GM12878 (cell line): ENCODE results near the gene EHD1. TPM values are rescaled to one million over a fixed set of nuclear protein-coding genes. Genes with fewer than 3 reads are reported as not detected.

Experiments used
- BRCA1 ChIP-seq: IDR thresholded peaks from 2 replicates; pipeline ENCODE4 v1.6.1; 2011; ENCODE audit warnings: low read depth, low read length, improper control_type of control experiment
- DPF2 ChIP-seq: fragments of 450-650 bp; IDR thresholded peaks from 2 replicates; pipeline ENCODE4 v1.6.1; 2017; ENCODE audit warnings: mild to moderate bottlenecking
- EP300 ChIP-seq, 2 experiments: fragments of 150-350 bp in 1 of 2; IDR thresholded peaks; 2 replicates each; pipeline ENCODE4 v1.6.1; 2011 to 2012; ENCODE audit warnings: low read depth in 2 of 2, low read length in 2 of 2, borderline replicate concordance in 1 of 2, improper control_type of control experiment in 1 of 2, inconsistent platforms in 1 of 2; ENCODE audit not compliant: control insufficient read depth in 1 of 2
- EZH2 ChIP-seq: IDR thresholded peaks from 2 replicates; pipeline ENCODE4 v1.6.1; 2012; ENCODE audit warnings: low read depth, mild to moderate bottlenecking, control low read depth, inconsistent platforms, low read length, borderline replicate concordance; ENCODE audit not compliant: control insufficient read depth
- FOS ChIP-seq: IDR thresholded peaks from 3 replicates; pipeline ENCODE4 v1.6.1; 2011; ENCODE audit warnings: borderline replicate concordance; ENCODE audit not compliant: insufficient read length; ENCODE audit errors: extremely low read depth
- IRF4 ChIP-seq: IDR thresholded peaks from 2 replicates; pipeline ENCODE4 v1.6.1; 2011; ENCODE audit warnings: low read depth, low read length
- KLF5 ChIP-seq: fragments of 450-650 bp; IDR thresholded peaks from 2 replicates; pipeline ENCODE4 v1.6.1; 2014; ENCODE audit warnings: mild to moderate bottlenecking; ENCODE audit not compliant: partially characterized antibody
- MEF2A ChIP-seq: IDR thresholded peaks from 2 replicates; pipeline ENCODE4 v1.6.1; 2011; ENCODE audit warnings: low read depth, mild to moderate bottlenecking, low read length, moderate library complexity; ENCODE audit not compliant: insufficient read depth
- POLR2AphosphoS2 ChIP-seq: IDR thresholded peaks from 2 replicates; pipeline ENCODE4 v1.6.1; 2011; ENCODE audit warnings: low read depth, mild to moderate bottlenecking, low read length, improper control_type of control experiment, moderate library complexity
- PRDM15 ChIP-seq: fragments of 450-650 bp; formaldehyde crosslinking; IDR thresholded peaks from 2 replicates; pipeline ENCODE4 v1.4.0; 2020; ENCODE audit warnings: mild to moderate bottlenecking, moderate library complexity
- RAD21 ChIP-seq: IDR thresholded peaks from 2 replicates; pipeline ENCODE4 v1.6.1; 2011; ENCODE audit warnings: mild to moderate bottlenecking, low read depth, low read length, moderate library complexity; ENCODE audit not compliant: insufficient read depth
- RAD51 ChIP-seq: fragments of 450-650 bp; IDR thresholded peaks from 2 replicates; pipeline ENCODE4 v1.6.1; 2016; ENCODE audit warnings: moderate library complexity, mild to moderate bottlenecking, inconsistent platforms
- SMARCA5 ChIP-seq: fragments of 450-650 bp; IDR thresholded peaks from 2 replicates; pipeline ENCODE4 v1.6.1; 2017; ENCODE audit warnings: mild to moderate bottlenecking
- SMC3 ChIP-seq: IDR thresholded peaks from 2 replicates; pipeline ENCODE4 v1.6.1; 2011; ENCODE audit warnings: low read length, improper control_type of control experiment, borderline replicate concordance
- SUPT20H ChIP-seq: IDR thresholded peaks from 2 replicates; pipeline ENCODE4 v1.6.1; 2011; ENCODE audit warnings: low read depth, mild to moderate bottlenecking, low read length, moderate library complexity, borderline replicate concordance; ENCODE audit not compliant: control insufficient read depth
- TAF1 ChIP-seq: IDR thresholded peaks from 2 replicates; pipeline ENCODE4 v1.6.1; 2011; ENCODE audit warnings: mild to moderate bottlenecking, low read depth, low read length, borderline replicate concordance
- TCF7 ChIP-seq: IDR thresholded peaks from 2 replicates; pipeline ENCODE4 v1.6.1; 2014; ENCODE audit warnings: antibody characterized with exemption, borderline replicate concordance
- YY1 ChIP-seq: IDR thresholded peaks from 2 replicates; pipeline ENCODE4 v1.6.1; 2011; ENCODE audit warnings: low read depth, mild to moderate bottlenecking, low read length
- ZNF274 ChIP-seq: IDR thresholded peaks from one replicate; pipeline ENCODE4 v1.8.0; 2011; ENCODE audit not compliant: insufficient read length, insufficient read depth
- polyA plus RNA-seq, 11 experiments: library from polyadenylated mRNA; depleted of rRNA in 4 of 11; unstranded in 6 of 11; stranded (reverse) in 5 of 11; fragments of >200 nt; fragmentation: Nextera tagmentation in 4 of 11; fragmentation: Illumina TruSeq in 1 of 11; extraction: Ambion mirVana in 4 of 11; extraction: Trizol in 1 of 11; gene quantifications; 1 replicate in 1 of 11; 2 replicates in 10 of 11; pipeline versions ENCODE4 v1.2.1 to v1.2.3, GENCODE V29; 2011 to 2016; ENCODE audit warnings: inconsistent platforms in 2 of 11, missing spikeins in 2 of 11, low read depth in 1 of 11
- total RNA-seq, 4 experiments: library from RNA; depleted of rRNA in 3 of 4; stranded (reverse); fragments of >200 nt in 3 of 4; fragmentation: Illumina TruSeq in 1 of 4; extraction: Trizol in 1 of 4; gene quantifications; 2 replicates each; pipeline versions ENCODE4 v1.2.1 to v1.2.3, GENCODE V29; 2013 to 2021
- TF ChIP-seq, protein P1 (sequence below): IDR thresholded peaks from 2 replicates; pipeline ENCODE4 v1.6.1; 2012; ENCODE audit warnings: low read depth, low read length, improper control_type of control experiment
- TF ChIP-seq, protein P2 (sequence below): fragments of 450-650 bp; IDR thresholded peaks from 2 replicates; pipeline ENCODE4 v1.6.1; 2018; ENCODE audit warnings: borderline replicate concordance, mild to moderate bottlenecking; ENCODE audit not compliant: partially characterized antibody
- TF ChIP-seq, protein P3 (sequence below): fragments of 450-650 bp; IDR thresholded peaks from 2 replicates; pipeline ENCODE4 v1.6.1; 2016; ENCODE audit warnings: mild to moderate bottlenecking

The EHD1 gene
- total and polyA plus RNA-seq, 10 of the 15 experiments (the other 5 are each of a cell fraction or from before 2014, with no cell fraction given) = 1.0 to 165 (median 66.5) TPM

DNA sequence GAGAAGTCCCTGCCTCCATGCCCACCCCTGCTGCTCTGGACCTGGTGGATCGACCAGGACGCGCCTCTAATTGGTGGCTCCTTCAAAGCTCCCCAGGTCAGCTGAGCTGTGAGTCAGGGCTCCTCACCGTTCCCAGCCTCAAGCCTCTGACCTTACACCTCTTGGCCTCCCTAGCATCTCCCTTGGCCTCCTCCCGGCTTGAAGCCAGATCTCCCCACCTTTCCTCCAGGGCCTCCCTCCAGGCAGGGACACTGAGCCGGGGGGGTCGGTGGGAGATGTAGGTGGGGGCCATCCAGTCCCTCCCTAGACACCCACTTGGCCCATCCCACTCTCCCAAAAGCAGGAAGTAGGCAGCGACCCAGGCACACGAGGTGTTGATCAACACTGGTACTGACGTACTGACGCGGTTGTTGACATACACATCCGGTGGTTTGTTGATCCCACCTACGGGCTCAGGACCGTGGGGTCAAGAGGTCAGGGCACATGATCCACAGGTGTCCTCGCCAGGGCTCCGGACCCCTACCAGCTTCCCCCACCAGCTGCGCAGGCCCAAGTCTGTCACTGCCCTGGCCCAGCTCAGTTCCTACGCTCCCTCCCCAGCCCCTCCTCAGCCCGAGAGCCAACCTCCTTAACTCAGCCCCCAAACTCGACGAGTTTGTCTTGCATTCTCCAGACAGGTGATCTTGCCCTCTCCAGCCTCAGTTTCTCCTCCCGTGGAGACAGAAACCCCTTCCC, 37.8 kb upstream of the EHD1 start (continued):
- TF ChIP-seq SMC3 = no peak
- no peak for TF ChIP-seq EP300 (IDR thresholded peaks at IDR 0.05; ENCODE audit: borderline replicate concordance in 1 of 2, control insufficient read depth in 1 of 2, low read depth in 2 of 2, low read length in 2 of 2)
- TF ChIP-seq SMARCA5 = no peak
- no peak for TF ChIP-seq RAD51
- no peak for TF ChIP-seq FOS
- no peak for TF ChIP-seq RAD21
- no peak for TF ChIP-seq YY1
- no peak for TF ChIP-seq MEF2A
- TF ChIP-seq, protein P1, sequence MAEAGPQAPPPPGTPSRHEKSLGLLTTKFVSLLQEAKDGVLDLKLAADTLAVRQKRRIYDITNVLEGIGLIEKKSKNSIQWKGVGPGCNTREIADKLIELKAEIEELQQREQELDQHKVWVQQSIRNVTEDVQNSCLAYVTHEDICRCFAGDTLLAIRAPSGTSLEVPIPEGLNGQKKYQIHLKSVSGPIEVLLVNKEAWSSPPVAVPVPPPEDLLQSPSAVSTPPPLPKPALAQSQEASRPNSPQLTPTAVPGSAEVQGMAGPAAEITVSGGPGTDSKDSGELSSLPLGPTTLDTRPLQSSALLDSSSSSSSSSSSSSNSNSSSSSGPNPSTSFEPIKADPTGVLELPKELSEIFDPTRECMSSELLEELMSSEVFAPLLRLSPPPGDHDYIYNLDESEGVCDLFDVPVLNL = no peak
- no peak for TF ChIP-seq SUPT20H
- no peak for TF ChIP-seq IRF4
- TF ChIP-seq KLF5 = no peak
- TF ChIP-seq BRCA1 = no peak
- TF ChIP-seq EZH2 = no peak
- TF ChIP-seq TAF1 = no peak
- TF ChIP-seq POLR2AphosphoS2 = no peak
- TF ChIP-seq, protein P2, sequence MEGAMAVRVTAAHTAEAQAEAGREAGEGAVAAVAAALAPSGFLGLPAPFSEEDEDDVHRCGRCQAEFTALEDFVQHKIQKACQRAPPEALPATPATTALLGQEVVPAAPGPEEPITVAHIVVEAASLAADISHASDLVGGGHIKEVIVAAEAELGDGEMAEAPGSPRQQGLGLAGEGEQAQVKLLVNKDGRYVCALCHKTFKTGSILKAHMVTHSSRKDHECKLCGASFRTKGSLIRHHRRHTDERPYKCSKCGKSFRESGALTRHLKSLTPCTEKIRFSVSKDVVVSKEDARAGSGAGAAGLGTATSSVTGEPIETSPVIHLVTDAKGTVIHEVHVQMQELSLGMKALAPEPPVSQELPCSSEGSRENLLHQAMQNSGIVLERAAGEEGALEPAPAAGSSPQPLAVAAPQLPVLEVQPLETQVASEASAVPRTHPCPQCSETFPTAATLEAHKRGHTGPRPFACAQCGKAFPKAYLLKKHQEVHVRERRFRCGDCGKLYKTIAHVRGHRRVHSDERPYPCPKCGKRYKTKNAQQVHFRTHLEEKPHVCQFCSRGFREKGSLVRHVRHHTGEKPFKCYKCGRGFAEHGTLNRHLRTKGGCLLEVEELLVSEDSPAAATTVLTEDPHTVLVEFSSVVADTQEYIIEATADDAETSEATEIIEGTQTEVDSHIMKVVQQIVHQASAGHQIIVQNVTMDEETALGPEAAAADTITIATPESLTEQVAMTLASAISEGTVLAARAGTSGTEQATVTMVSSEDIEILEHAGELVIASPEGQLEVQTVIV = peak; percentile 38
- TF ChIP-seq DPF2 = no peak; the same call in 1 of the 2 replicates
- TF ChIP-seq, protein P3, sequence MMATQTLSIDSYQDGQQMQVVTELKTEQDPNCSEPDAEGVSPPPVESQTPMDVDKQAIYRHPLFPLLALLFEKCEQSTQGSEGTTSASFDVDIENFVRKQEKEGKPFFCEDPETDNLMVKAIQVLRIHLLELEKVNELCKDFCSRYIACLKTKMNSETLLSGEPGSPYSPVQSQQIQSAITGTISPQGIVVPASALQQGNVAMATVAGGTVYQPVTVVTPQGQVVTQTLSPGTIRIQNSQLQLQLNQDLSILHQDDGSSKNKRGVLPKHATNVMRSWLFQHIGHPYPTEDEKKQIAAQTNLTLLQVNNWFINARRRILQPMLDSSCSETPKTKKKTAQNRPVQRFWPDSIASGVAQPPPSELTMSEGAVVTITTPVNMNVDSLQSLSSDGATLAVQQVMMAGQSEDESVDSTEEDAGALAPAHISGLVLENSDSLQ = peak; percentile 55; the same call in 1 of the 2 replicates
- no peak for TF ChIP-seq ZNF274
- no peak for TF ChIP-seq TCF7
- TF ChIP-seq PRDM15 (CRISPR knock-in tag) = no peak
